Cardiac muscle cell (in vitro differentiated cells and primary cell): Measurements from ENCODE around the gene UBASH3B. TPM values are rescaled to one million over a fixed set of nuclear protein-coding genes. Genes with fewer than 3 reads are reported as not detected.

Source experiments
- DNase-seq, 2 donors: peaks; one replicate each; pipeline versions ENCODE4 v3.0.0 to v3.0.0-alpha.2; 2010 to 2017; ENCODE audit warnings: low read depth in 1 of 2, low spot score in 1 of 2
- H3K27ac ChIP-seq: fragments of 200-600 bp; sonication (generic); 2 replicates; pipeline ENCODE4 v1.5.1; 2016
- H3K27me3 ChIP-seq: fragments of 200-600 bp; sonication (generic); 2 replicates; pipeline ENCODE4 v1.6.0; 2016; ENCODE audit warnings: control low read depth
- H3K36me3 ChIP-seq: fragments of 200-600 bp; sonication (generic); 2 replicates; pipeline ENCODE4 v1.5.1; 2016; ENCODE audit warnings: control low read depth
- H3K4me1 ChIP-seq: fragments of 200-600 bp; sonication (generic); 2 replicates; pipeline ENCODE4 v1.8.1; 2017; ENCODE audit warnings: low read depth, mild to moderate bottlenecking, mixed run types
- H3K4me3 ChIP-seq: fragments of 200-600 bp; sonication (generic); 2 replicates; pipeline ENCODE4 v1.5.1; 2016; ENCODE audit warnings: mild to moderate bottlenecking
- H3K9me3 ChIP-seq: fragments of 200-600 bp; sonication (generic); 2 replicates; pipeline ENCODE4 v1.5.1; 2017; ENCODE audit warnings: low read depth, mild to moderate bottlenecking, control low read depth
- CTCF ChIP-seq: IDR thresholded peaks from 2 replicates; pipeline ENCODE4 v1.5.1; 2012; ENCODE audit warnings: low read depth, mild to moderate bottlenecking, low read length
- polyA plus RNA-seq: library from polyadenylated mRNA; unstranded; fragments of >200 nt; fragmentation: Nextera tagmentation; extraction: Ambion mirVana; gene quantifications from 2 replicates; pipeline ENCODE4 v1.2.1, GENCODE V29; 2016
- total RNA-seq: library from RNA; depleted of rRNA; stranded (reverse); fragments of >200 nt; gene quantifications from 2 replicates; pipeline ENCODE4 v1.2.3, GENCODE V29; 2016

The UBASH3B gene
- total and polyA plus RNA-seq, 2 experiments from 2014 or later = 2.7 TPM; not detected in 1

- Histone ChIP-seq H3K27me3 (no peaks in the 10 kb centered on the region), H3K4me1 (no peaks in the 10 kb centered on the region), H3K27ac (no peak overlapping the region), H3K36me3 (no peaks in the 10 kb centered on the region), H3K9me3 (no peaks in the 10 kb centered on the region), H3K4me3 (no peak overlapping the region)
- peak; percentile 8 to 51 for DNase-seq
- peak; percentile 3 for TF ChIP-seq CTCF
These were observed 194.6 kb downstream of the UBASH3B start for GRCh38 chr11:122850076-122850631.

- Histone ChIP-seq H3K4me3 (no peak overlapping the region), H3K27ac (no peak overlapping the region), H3K27me3 (no peaks in the 10 kb centered on the region), H3K36me3 (no peaks in the 10 kb centered on the region), H3K4me1 (no peaks in the 10 kb centered on the region), H3K9me3 (no peaks in the 10 kb centered on the region)
- no peak for DNase-seq
- TF ChIP-seq CTCF = no peak
These were observed 195.9 kb downstream of the UBASH3B start for GRCh38 chr11:122851366-122851966.

GRCh38 chr11:122852074-122852795 lies 196.7 kb downstream of the UBASH3B start:
- Histone ChIP-seq H3K27me3 (no peaks in the 10 kb centered on the region), H3K36me3 (no peaks in the 10 kb centered on the region), H3K4me1 (no peaks in the 10 kb centered on the region), H3K4me3 (no peak overlapping the region), H3K27ac (no peak overlapping the region), H3K9me3 (no peaks in the 10 kb centered on the region)
- no peak for TF ChIP-seq CTCF
- peak in 1 of 2 donors; percentile 8 for DNase-seq

- H3K4me1 ChIP-seq = no peaks in the 10 kb centered on the region
- H3K9me3 ChIP-seq = no peaks in the 10 kb centered on the region
- no peak overlapping the region for H3K27ac ChIP-seq
- H3K36me3 ChIP-seq = no peaks in the 10 kb centered on the region
- no peak overlapping the region for H3K4me3 ChIP-seq
- no peak for DNase-seq
- TF ChIP-seq CTCF = no peak
- no peaks in the 10 kb centered on the region for H3K27me3 ChIP-seq
These were observed 197.3 kb downstream of the UBASH3B start for GRCh38 chr11:122852796-122853160.

GRCh38 chr11:122853261-122853660 lies 197.7 kb downstream of the UBASH3B start:
- H3K9me3 ChIP-seq = no peaks in the 10 kb centered on the region
- no peak for TF ChIP-seq CTCF
- H3K4me3 ChIP-seq = no peak overlapping the region
- H3K27me3 ChIP-seq = no peaks in the 10 kb centered on the region
- no peaks in the 10 kb centered on the region for H3K4me1 ChIP-seq
- H3K27ac ChIP-seq = no peak overlapping the region
- no peak for DNase-seq
- H3K36me3 ChIP-seq = no peaks in the 10 kb centered on the region
